Gastroesophageal sphincter (tissue), 4 donors: Measurements from ENCODE around the gene HMG20A. TPM values are rescaled to one million over a fixed set of nuclear protein-coding genes. Genes with fewer than 3 reads are reported as not detected.

Experiments
- ATAC-seq: fragments of 150-250 bp; one replicate; pipeline ENCODE4 v1.9.1; 2016; ENCODE audit warnings: mild to moderate bottlenecking, moderate library complexity
- H3K27ac ChIP-seq, 4 donors: fragments of 200-600 bp; sonication (generic) in 3 of 4; 1 replicate in 3 of 4; 2 replicates in 1 of 4; pipeline ENCODE4 v1.5.1; 2016 to 2019
- H3K27me3 ChIP-seq: fragments of 200-600 bp; sonication (generic); one replicate; pipeline ENCODE4 v1.5.1; 2019
- H3K36me3 ChIP-seq, 2 donors: fragments of 200-600 bp; sonication (generic); one replicate each; pipeline ENCODE4 v1.5.1; 2019; ENCODE audit warnings: control low read depth in 1 of 2
- H3K4me1 ChIP-seq, 3 donors: fragments of 200-600 bp; sonication (generic); 1 replicate in 2 of 3; 2 replicates in 1 of 3; pipeline ENCODE4 v1.5.1; 2016 to 2019; ENCODE audit warnings: control low read depth in 2 of 3
- H3K4me3 ChIP-seq, 2 donors: fragments of 200-600 bp; sonication (generic); one replicate each; pipeline ENCODE4 v1.5.1; 2019; ENCODE audit warnings: mild to moderate bottlenecking in 1 of 2, moderate library complexity in 1 of 2
- H3K9me3 ChIP-seq, 3 donors: fragments of 200-600 bp; sonication (generic); one replicate each; pipeline ENCODE4 v1.5.1; 2017 to 2019; ENCODE audit warnings: control low read depth in 2 of 3
- CTCF ChIP-seq, 4 experiments: fragments of 200-600 bp in 2 of 4; fragments of 450-650 bp in 2 of 4; sonication (generic) in 1 of 4; IDR thresholded peaks; one replicate each; pipeline ENCODE4 v1.5.1; 2017 to 2019; ENCODE audit warnings: antibody characterized with exemption in 4 of 4, mild to moderate bottlenecking in 2 of 4, moderate library complexity in 2 of 4
- EP300 ChIP-seq: sonication (generic); formaldehyde crosslinking; IDR thresholded peaks from one replicate; pipeline ENCODE4 v1.6.1; 2017; ENCODE audit warnings: antibody characterized with exemption, mild to moderate bottlenecking
- POLR2A ChIP-seq, 2 donors: fragments of 450-650 bp; IDR thresholded peaks; one replicate each; pipeline ENCODE4 v1.6.1; 2017; ENCODE audit warnings: antibody characterized with exemption in 2 of 2, mild to moderate bottlenecking in 2 of 2, moderate library complexity in 1 of 2
- POLR2AphosphoS5 ChIP-seq: sonication (generic); formaldehyde crosslinking; IDR thresholded peaks from one replicate; pipeline ENCODE4 v1.6.1; 2017; ENCODE audit warnings: antibody characterized with exemption
- WGBS, 2 donors: methylation state at CpG; one replicate each; pipeline ENCODE4 v1.1.5; 2018; ENCODE audit warnings: low coverage in 1 of 2; 5-methylcytosine and 5-hydroxymethylcytosine counted together
- total RNA-seq, 4 donors: library from RNA; depleted of rRNA; stranded (reverse); fragments of >200 nt; gene quantifications; one replicate each; pipeline ENCODE4 v1.1.0, GENCODE V29; 2016

HMG20A gene
- total RNA-seq, 4 donors from 2014 or later = 23.2 to 47.9 (median 33.2) TPM

DNA sequence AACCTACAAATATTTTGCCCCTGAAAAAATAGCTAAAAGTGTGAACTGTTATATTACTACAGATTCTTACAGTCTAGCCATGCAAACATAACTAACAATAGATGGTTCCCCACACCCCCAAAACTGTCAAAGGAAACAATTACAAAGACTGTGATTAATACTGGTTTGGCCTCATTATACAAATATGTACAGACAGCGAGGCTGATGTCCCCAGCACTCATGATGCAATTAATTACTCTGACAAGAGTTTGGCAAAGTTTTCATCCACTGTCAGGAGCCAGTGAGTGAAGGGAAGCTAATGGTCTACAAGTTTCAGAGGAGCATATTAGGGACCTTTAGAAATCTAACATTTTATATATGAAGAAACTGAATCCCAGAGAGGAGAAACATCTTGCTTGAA is 61.0 kb downstream of the HMG20A start:
- peak overlapping the region in 2 of 4 donors; percentile 4 to 23 for H3K27ac ChIP-seq
- 8 to 10% methylated on average over 1 of the region's 1 CpG for WGBS, 2 donors
- no peak overlapping the region for H3K4me3 ChIP-seq
- no peak for ATAC-seq
- H3K36me3 ChIP-seq = peaks cover 2 to 61% of the 10 kb centered on the region in 2 donors
- no peaks in the 10 kb centered on the region for H3K27me3 ChIP-seq
- TF ChIP-seq EP300 (no peak), CTCF (IDR thresholded peaks at IDR 0.05) (no peak), POLR2A (IDR thresholded peaks at IDR 0.05) (no peak), POLR2AphosphoS5 (no peak)
- no peaks in the 10 kb centered on the region for H3K9me3 ChIP-seq
- peaks cover 17 to 55% (median 19%) of the 10 kb centered on the region in 3 donors for H3K4me1 ChIP-seq

GRCh38 chr15:77482570-77482969 is 61.9 kb downstream of the HMG20A start:
- no peak for ATAC-seq
- Histone ChIP-seq H3K36me3 (peaks cover 2 to 57% of the 10 kb centered on the region in 2 donors), H3K4me3 (no peak overlapping the region), H3K4me1 (peaks cover 19 to 64% (median 20%) of the 10 kb centered on the region in 3 donors), H3K9me3 (no peaks in the 10 kb centered on the region), H3K27ac (peak overlapping the region in 3 of 4 donors; percentile 0 to 27 (median 23)), H3K27me3 (no peaks in the 10 kb centered on the region)
- TF ChIP-seq POLR2A (IDR thresholded peaks at IDR 0.05) = no peak
- TF ChIP-seq EP300 = no peak
- TF ChIP-seq CTCF (IDR thresholded peaks at IDR 0.05) = no peak
- no peak for TF ChIP-seq POLR2AphosphoS5
- WGBS, 2 donors = 14 to 45% methylated on average over 1 to 2 of the region's 2 CpGs

GRCh38 chr15:77483425-77484140 is 62.9 kb downstream of the HMG20A start:
- ATAC-seq = no peak
- H3K4me1 ChIP-seq = peaks cover 19 to 67% (median 20%) of the 10 kb centered on the region in 3 donors
- WGBS, 2 donors = 17% methylated on average over 1 of the region's 1 CpG; no CpG with 5 or more reads in 1 of the 2 donors
- H3K27ac ChIP-seq = peak overlapping the region in 1 of 4 donors; percentile 18
- TF ChIP-seq POLR2A (IDR thresholded peaks at IDR 0.05) = no peak
- TF ChIP-seq EP300 = no peak
- TF ChIP-seq CTCF (IDR thresholded peaks at IDR 0.05) = no peak
- TF ChIP-seq POLR2AphosphoS5 = no peak
- H3K36me3 ChIP-seq = peaks cover 0 to 48% of the 10 kb centered on the region in 2 donors
- H3K4me3 ChIP-seq = no peak overlapping the region
- H3K9me3 ChIP-seq = no peaks in the 10 kb centered on the region
- no peaks in the 10 kb centered on the region for H3K27me3 ChIP-seq

- no peak for ATAC-seq
- Histone ChIP-seq H3K4me1 (peaks cover 19 to 67% (median 20%) of the 10 kb centered on the region in 3 donors), H3K9me3 (no peaks in the 10 kb centered on the region), H3K36me3 (peaks cover 0 to 34% of the 10 kb centered on the region in 2 donors), H3K27ac (peak overlapping the region in 1 of 4 donors; percentile 25), H3K27me3 (no peaks in the 10 kb centered on the region), H3K4me3 (no peak overlapping the region)
- no peak for TF ChIP-seq EP300
Observed at GRCh38 chr15:77484994-77485393, 64.3 kb downstream of the HMG20A start.

- 61 to 69% methylated on average over 4 to 7 of the region's 7 CpGs for WGBS, 2 donors
- H3K27me3 ChIP-seq = no peaks in the 10 kb centered on the region
- no peak overlapping the region for H3K4me3 ChIP-seq
- peak overlapping the region in 3 of 4 donors; percentile 5 to 35 (median 31) for H3K27ac ChIP-seq
- peak; percentile 34 for ATAC-seq
- TF ChIP-seq EP300 (no peak), POLR2AphosphoS5 (peak; percentile 14)
- peaks cover 8 to 54% (median 15%) of the 10 kb centered on the region in 3 donors for H3K4me1 ChIP-seq
- H3K36me3 ChIP-seq = peaks cover 0 to 30% of the 10 kb centered on the region in 2 donors
- no peaks in the 10 kb centered on the region for H3K9me3 ChIP-seq
Observed at GRCh38 chr15:77486542-77487468, 66.1 kb downstream of the HMG20A start.
